Measurements from ENCODE around the gene SCRN1. TPM values are rescaled to one million over a fixed set of nuclear protein-coding genes. Genes with fewer than 3 reads are reported as not detected.

SCRN1 gene
- total and polyA plus RNA-seq, 2 of the 13 experiments (the other 11 are each of a cell fraction or from before 2014, with no cell fraction given) = 43.2 to 49.8 TPM

DNA sequence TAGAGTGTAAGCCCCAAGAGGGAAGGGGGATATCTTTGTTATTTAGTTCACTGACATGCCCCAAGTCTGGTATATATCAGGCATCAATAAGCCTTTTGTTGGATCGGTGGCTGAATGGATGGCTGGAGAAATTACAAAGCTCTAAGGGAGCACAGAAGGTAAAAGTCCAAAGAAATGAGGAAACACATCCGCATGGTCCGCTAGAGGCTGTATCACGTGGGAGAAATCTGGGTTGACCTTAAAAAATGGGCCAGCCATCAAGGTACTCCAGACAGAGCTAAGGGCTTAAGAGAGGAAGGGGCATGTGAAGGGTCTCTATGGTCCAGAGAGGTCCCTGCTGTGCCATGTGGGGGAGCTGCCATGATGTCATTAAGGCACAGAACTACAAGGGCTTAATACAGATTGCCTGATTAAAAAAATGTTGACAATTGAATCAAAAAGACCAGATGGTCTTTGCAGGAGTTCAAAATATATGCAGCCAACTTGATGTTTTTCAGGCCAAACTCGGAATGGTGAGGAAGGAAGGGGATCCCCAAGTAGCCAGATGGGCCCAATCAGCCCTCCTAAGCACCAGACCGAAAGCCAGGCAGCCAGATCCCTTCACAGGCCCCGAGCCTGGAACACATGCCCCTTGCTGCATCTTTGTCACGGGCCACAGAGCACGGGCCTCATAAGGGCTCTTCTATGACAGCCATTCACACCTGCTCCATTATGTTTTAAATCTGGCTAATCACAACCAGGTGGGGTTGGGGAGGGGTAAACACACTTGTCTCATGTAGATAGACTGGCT, 31.9 kb downstream of the SCRN1 start:
- peaks cover 16 to 48% of the 10 kb centered on the region in 2 experiments for H3K36me3 ChIP-seq (replicated peaks in 1 of 2; ENCODE audit: control insufficient read depth in 1 of 2, insufficient read depth in 2 of 2, low read length in 2 of 2)

More for the DNA sequence above, 31.9 kb downstream of the SCRN1 start:
- peaks cover 2% of the 10 kb centered on the region for H3K79me2 ChIP-seq (ENCODE audit: insufficient read depth, low read length)
- intact Hi-C loops (cut with micrococcal nuclease; ENCODE audit: unreplicated experiment) (no loop called here), in situ Hi-C loops (cut with HindIII; ENCODE audit: extremely low pct_ligation_motif_present, low pct_unique_long_range_greater_than_20kb) (no loop called here)
- no peaks in the 10 kb centered on the region for H3K27me3 ChIP-seq (ENCODE audit: control insufficient read depth in 1 of 2, insufficient read depth in 2 of 2, low read length in 2 of 2)
- H3K4me2 ChIP-seq (ENCODE audit: low read depth, low read length) = no peak overlapping the region
- H2AFZ ChIP-seq (ENCODE audit: low read length) = no peak overlapping the region
- no peak overlapping the region for H3K4me3 ChIP-seq (replicated peaks in 1 of 3; ENCODE audit: insufficient read depth in 1 of 3, low read depth in 2 of 3, low read length in 3 of 3)
- DNase-seq (ENCODE audit: low spot score) (peak; percentile 4), FAIRE-seq (no peak), ATAC-seq (no peak; the same call in 1 of the 3 replicates)
- no peak overlapping the region for H3K9ac ChIP-seq (ENCODE audit: insufficient read depth, low read depth, low read length)
- POLR2A ChIA-PET = no interaction called here
- H3K27ac ChIP-seq (ENCODE audit: extremely low read length, insufficient read depth, low read length) = no peak overlapping the region
- H3K4me1 ChIP-seq (ENCODE audit: insufficient read depth, low read length) = no peaks in the 10 kb centered on the region
- no TSS peak for BruUV-seq (replicated peaks)
- peaks cover 2% of the 10 kb centered on the region; the same call in 1 of the 2 replicates for H4K20me1 ChIP-seq (ENCODE audit: insufficient read depth, low read length)
- WGBS (ENCODE audit: low lambda C conversion rate) = 93% methylated on average over 9 of the region's 9 CpGs
- TF ChIP-seq ZNF264 (CRISPR knock-in tag; IDR thresholded peaks at IDR 0.05) = no peak
- peak; percentile 91 for TF ChIP-seq ZBTB33 (CRISPR knock-in tag; IDR thresholded peaks at IDR 0.05)
- no peak for TF ChIP-seq CAMTA2 (CRISPR knock-in tag; IDR thresholded peaks at IDR 0.05; ENCODE audit: borderline replicate concordance)
- TF ChIP-seq TCF7L2 (IDR thresholded peaks at IDR 0.05; ENCODE audit: low read depth, low read length) = no peak
- TF ChIP-seq ISL2 (CRISPR knock-in tag; IDR thresholded peaks at IDR 0.05) = no peak
- no peak for TF ChIP-seq ZNF816 (CRISPR knock-in tag; IDR thresholded peaks at IDR 0.05; ENCODE audit: borderline replicate concordance)
- TF ChIP-seq, protein P1, sequence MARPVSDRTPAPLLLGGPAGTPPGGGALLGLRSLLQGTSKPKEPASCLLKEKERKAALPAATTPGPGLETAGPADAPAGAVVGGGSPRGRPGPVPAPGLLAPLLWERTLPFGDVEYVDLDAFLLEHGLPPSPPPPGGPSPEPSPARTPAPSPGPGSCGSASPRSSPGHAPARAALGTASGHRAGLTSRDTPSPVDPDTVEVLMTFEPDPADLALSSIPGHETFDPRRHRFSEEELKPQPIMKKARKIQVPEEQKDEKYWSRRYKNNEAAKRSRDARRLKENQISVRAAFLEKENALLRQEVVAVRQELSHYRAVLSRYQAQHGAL (CRISPR knock-in tag; IDR thresholded peaks at IDR 0.05; ENCODE audit: not compliant biosample characterization) = no peak
- TF ChIP-seq TAF1 (CRISPR knock-in tag; IDR thresholded peaks at IDR 0.05) = no peak
- CTCF ChIA-PET (ENCODE audit: low intra/inter-chr PET ratio, low total read pairs) = no interaction called here
- H3K9me3 ChIP-seq (ENCODE audit: low read length) = no peaks in the 10 kb centered on the region

All from HepG2 (cell line).